ENCODE data around the gene CYTH4.
A peak's percentile ranks its signal among the peaks of the same experiment; 100 is the strongest.

DNA sequence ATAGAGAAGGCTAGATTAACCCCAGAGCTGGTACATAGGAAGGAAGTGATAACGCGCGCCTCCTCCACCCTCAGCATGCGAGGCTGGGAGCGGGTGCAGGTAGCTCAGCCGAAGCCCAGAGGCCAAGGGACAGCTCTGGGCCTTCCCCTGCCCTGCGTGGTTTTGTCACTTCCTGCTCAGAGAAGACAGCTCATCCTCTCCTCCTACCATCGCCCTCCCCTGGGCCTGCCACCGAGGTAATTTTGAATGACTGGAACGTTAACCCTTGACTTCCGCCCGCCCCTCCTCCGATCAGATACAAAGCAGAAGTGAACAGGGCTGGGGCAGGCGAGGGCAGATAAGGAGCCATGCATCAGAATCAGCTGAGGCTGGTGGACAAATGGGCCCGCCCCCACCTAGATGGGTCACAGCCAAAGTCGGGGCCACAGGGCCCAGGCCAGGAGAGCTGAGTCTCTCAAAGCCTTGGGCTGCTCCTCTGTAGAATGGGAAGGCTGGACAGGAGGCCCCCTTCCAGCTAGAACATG lies 39.9 kb upstream of the CYTH4 start:
- no peak for TF ChIP-seq STAT3 (IDR thresholded peaks at IDR 0.05; ENCODE audit: low read depth, low read length)
- TF ChIP-seq RAD51 (IDR thresholded peaks at IDR 0.05) = no peak
- no peak for TF ChIP-seq SP1 (IDR thresholded peaks at IDR 0.05; ENCODE audit: low read depth, low read length)
- TF ChIP-seq POLR2A (IDR thresholded peaks at IDR 0.05; ENCODE audit: low read depth, low read length) = peak; percentile 86
- TF ChIP-seq SPI1 (IDR thresholded peaks at IDR 0.05; ENCODE audit: borderline replicate concordance, insufficient read depth, low read depth, low read length) = peak; percentile 88
- no peak for TF ChIP-seq FOXM1 (IDR thresholded peaks at IDR 0.05; ENCODE audit: low read depth, low read length)
- no peak for TF ChIP-seq CEBPB (IDR thresholded peaks at IDR 0.05; ENCODE audit: borderline replicate concordance in 1 of 2, low read depth in 2 of 2, low read length in 2 of 2)
- TF ChIP-seq, protein P1, sequence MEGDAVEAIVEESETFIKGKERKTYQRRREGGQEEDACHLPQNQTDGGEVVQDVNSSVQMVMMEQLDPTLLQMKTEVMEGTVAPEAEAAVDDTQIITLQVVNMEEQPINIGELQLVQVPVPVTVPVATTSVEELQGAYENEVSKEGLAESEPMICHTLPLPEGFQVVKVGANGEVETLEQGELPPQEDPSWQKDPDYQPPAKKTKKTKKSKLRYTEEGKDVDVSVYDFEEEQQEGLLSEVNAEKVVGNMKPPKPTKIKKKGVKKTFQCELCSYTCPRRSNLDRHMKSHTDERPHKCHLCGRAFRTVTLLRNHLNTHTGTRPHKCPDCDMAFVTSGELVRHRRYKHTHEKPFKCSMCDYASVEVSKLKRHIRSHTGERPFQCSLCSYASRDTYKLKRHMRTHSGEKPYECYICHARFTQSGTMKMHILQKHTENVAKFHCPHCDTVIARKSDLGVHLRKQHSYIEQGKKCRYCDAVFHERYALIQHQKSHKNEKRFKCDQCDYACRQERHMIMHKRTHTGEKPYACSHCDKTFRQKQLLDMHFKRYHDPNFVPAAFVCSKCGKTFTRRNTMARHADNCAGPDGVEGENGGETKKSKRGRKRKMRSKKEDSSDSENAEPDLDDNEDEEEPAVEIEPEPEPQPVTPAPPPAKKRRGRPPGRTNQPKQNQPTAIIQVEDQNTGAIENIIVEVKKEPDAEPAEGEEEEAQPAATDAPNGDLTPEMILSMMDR (IDR thresholded peaks at IDR 0.05 in 2 of 3, conservative IDR thresholded peaks at IDR 0.05 in 1 of 3; ENCODE audit: control insufficient read depth in 2 of 3, extremely low read depth in 1 of 3, insufficient read depth in 1 of 3, low read depth in 3 of 3, low read length in 3 of 3) = no peak
- peak in 1 of 2 experiments; percentile 42; a peak in 1 of 4 replicates for TF ChIP-seq EP300 (IDR thresholded peaks at IDR 0.05; ENCODE audit: borderline replicate concordance in 1 of 2, control insufficient read depth in 1 of 2, low read depth in 2 of 2, low read length in 2 of 2)
- no peak for TF ChIP-seq EZH2 (IDR thresholded peaks at IDR 0.05; ENCODE audit: borderline replicate concordance, control insufficient read depth, low read depth, low read length)

Data from GM12878 (cell line).